HG03439 (cell line): ENCODE data around the gene TMEM108.

Experiments
- ATAC-seq: cut with Tn5 transposase; IDR thresholded peaks from one replicate; pipeline ENCODE4 v1.9.1; 2021; ENCODE audit warnings: mild to moderate bottlenecking, moderate library complexity; ENCODE audit not compliant: unreplicated experiment

The TMEM108 gene

GRCh38 chr3:133408961-133409360, 370.8 kb downstream of the TMEM108 start:
- no peak for ATAC-seq

- no peak for ATAC-seq
Measured at GRCh38 chr3:133410191-133410892, 372.2 kb downstream of the TMEM108 start.

- ATAC-seq, result no peak
Measured at GRCh38 chr3:133412183-133413132, 374.3 kb downstream of the TMEM108 start.

GRCh38 chr3:133413161-133414020, 375.2 kb downstream of the TMEM108 start:
- ATAC-seq, result no peak

GRCh38 chr3:133414021-133414392, 375.8 kb downstream of the TMEM108 start:
- ATAC-seq, result no peak

GRCh38 chr3:133418361-133418760, 380.2 kb downstream of the TMEM108 start:
- ATAC-seq, result no peak

- ATAC-seq, result no peak
Measured at GRCh38 chr3:133419151-133419909, 381.1 kb downstream of the TMEM108 start.

GRCh38 chr3:133424937-133425869, 387.0 kb downstream of the TMEM108 start:
- peak; percentile 72 for ATAC-seq

GRCh38 chr3:133425898-133426297, 387.7 kb downstream of the TMEM108 start:
- ATAC-seq, result no peak

GRCh38 chr3:133426721-133427120, 388.5 kb downstream of the TMEM108 start:
- ATAC-seq, result no peak

- ATAC-seq, result no peak
Measured at GRCh38 chr3:133428552-133428951, 390.4 kb downstream of the TMEM108 start.

GRCh38 chr3:133429063-133429462, 390.9 kb downstream of the TMEM108 start:
- no peak for ATAC-seq

GRCh38 chr3:133439563-133439962, 401.4 kb downstream of the TMEM108 start:
- no peak for ATAC-seq

GRCh38 chr3:133440652-133441051, 402.5 kb downstream of the TMEM108 start:
- ATAC-seq, result no peak

- peak; percentile 67 for ATAC-seq
Measured at GRCh38 chr3:133441867-133442270, 403.7 kb downstream of the TMEM108 start.

- ATAC-seq, result no peak
Measured at GRCh38 chr3:133442518-133442917, 404.3 kb downstream of the TMEM108 start.

GRCh38 chr3:133443649-133444422, 405.6 kb downstream of the TMEM108 start:
- no peak for ATAC-seq

- ATAC-seq, result no peak
Measured at GRCh38 chr3:133444423-133444774, 406.2 kb downstream of the TMEM108 start.

- ATAC-seq, result no peak
Measured at GRCh38 chr3:133445108-133445507, 406.9 kb downstream of the TMEM108 start.
